GM19452 (cell line): ENCODE results near the gene MAPK1.
"Not testable (repeated sequence)": the region's sequence is repeated elsewhere in the genome, so short reads cannot be mapped to it uniquely, and the experiment has no call there.

Experiments
- ATAC-seq: cut with Tn5 transposase; IDR thresholded peaks from one replicate; pipeline ENCODE4 v1.9.1; 2021; ENCODE audit not compliant: unreplicated experiment

MAPK1 gene

GRCh38 chr22:21793716-21794115 lies 73.7 kb downstream of the MAPK1 start:
- ATAC-seq, result not testable (repeated sequence)

DNA sequence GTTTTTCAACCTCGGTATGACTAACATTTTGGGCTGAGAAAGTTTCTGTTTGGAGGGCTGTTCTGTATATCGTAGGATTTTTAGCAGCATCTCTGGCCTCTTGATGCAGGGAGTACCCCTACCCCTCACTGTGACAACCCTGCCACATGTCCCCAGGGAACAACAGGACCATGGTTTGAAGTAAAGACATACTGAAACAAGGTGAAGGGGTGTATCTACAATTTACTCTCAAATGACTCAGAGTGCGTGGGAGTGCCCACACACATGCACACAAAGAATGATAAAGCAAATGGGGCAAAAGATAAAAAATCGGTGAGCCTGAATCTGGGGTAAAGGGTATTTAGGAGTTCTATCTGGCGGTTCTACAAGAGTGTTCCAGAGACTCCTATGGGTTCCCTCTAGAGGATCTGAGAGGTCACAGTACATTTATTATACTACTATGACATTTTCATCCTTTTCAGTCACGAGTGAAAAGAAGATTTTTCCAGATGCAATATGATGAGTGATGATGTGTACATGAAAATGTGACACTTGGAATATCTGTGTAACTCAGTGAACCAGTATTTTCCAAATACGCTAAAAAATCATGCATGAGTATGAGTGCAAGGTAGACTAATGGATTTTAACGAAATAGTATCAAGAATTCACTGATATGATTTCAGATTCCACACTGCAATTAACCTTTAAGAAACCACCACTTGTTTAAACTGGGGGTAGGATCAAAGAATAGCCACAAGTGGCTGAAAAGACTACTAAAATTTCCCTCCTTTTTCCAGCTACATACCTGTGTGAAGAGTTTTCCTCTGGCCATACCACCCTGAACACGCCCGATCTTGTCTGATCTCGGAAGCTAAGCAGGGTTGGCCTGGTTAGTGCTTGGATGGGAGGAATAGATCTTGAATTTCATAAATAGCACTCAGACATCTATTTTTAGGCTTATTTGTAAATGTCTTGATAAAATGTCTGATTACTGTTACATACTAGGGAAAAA lies 75.5 kb downstream of the MAPK1 start:
- ATAC-seq, result no peak

DNA sequence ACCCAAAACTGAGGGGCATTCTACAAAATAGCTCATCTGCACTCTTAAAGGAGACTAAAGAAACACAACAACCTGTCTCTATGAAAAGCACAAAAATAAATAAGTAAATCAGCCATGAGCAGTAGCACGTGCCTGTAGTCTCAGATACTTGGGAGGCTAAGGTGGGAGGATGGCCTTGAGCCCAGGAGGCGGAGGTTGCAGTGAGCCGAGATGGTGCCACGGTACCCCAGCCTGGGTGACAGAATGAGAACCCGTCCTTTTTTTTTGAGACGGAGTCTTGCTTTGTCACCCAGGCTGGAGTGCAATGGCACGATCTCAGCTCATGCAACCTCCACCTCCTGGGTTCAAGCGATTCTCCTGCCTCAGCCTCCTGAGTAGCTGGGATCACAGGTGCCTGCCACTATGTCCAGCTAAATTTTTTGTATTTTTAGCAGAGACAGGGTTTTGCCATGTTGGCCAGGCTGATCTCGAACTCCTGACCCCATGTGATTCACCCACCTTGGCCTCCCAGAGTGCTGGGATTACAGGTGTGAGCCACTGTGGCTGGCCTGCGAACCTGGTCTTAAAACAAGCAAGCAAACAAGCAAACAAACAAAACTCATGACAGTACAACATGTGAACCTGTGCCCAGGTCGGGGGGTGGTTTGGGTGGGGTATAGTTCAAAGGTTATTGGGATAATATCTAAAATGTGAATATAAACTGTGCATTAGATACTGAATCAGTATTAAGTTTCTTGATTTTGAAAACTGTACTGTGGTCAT lies 76.4 kb downstream of the MAPK1 start:
- not testable (repeated sequence) for ATAC-seq

DNA sequence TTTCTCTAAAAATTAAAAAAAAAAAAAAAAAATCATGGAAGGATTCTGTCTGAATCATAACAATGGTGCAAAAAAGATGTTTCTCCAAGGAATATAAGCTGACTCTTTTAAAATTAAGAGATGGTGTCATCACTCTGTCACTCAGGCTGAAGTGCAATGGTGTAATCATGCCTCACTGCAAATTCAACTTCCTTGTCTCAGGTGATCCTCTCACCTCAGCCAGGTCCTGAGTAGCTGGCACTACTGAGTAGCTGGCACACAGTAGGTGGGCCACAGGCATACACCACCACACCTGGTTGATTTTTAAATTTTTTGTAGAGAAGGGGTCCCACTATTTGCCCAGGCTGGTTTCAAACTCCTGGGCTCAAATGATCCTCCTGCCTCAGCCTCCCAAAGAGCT lies 77.1 kb downstream of the MAPK1 start:
- ATAC-seq, result no peak

DNA sequence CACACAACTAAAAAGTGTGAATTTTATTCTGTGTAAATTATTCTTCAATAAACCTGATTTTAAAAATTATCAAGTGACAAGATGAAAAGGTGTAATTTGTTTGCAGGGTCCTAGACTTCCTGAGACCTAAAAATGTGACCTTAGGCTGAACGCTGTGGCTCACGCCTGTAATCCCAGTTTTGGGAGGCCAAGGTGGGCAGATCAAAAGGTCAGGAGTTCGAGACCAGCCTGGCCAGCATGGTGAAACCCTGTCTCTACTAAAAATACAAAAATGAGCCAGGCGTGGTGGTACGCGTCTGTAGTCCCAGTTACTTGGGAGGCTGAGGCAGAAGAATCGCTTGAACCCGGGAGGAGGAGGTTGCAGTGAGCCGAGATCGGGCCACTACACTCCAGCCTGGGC lies 79.9 kb downstream of the MAPK1 start:
- not testable (repeated sequence) for ATAC-seq

- ATAC-seq, result no peak
Measured at GRCh38 chr22:21780259-21780658, 87.2 kb downstream of the MAPK1 start.

DNA sequence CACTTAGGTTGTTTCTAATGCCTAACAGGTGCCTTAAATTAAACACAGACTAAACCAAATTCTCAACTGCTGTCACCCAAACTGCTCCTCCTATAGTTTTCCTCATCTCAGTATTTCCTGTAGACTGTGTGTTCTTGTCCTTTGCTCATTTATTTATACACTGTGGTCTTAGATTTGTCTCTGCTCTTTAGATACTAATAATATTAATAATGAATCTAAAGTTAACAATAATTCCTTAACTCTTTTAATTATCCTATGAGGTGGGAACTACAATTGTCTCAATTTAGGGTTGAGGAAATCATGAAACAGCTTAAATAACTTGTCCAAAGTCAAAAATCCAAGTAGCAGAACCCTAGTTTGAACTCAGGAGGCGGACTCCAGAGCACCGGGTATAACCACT lies 88.0 kb downstream of the MAPK1 start:
- ATAC-seq, result no peak

DNA sequence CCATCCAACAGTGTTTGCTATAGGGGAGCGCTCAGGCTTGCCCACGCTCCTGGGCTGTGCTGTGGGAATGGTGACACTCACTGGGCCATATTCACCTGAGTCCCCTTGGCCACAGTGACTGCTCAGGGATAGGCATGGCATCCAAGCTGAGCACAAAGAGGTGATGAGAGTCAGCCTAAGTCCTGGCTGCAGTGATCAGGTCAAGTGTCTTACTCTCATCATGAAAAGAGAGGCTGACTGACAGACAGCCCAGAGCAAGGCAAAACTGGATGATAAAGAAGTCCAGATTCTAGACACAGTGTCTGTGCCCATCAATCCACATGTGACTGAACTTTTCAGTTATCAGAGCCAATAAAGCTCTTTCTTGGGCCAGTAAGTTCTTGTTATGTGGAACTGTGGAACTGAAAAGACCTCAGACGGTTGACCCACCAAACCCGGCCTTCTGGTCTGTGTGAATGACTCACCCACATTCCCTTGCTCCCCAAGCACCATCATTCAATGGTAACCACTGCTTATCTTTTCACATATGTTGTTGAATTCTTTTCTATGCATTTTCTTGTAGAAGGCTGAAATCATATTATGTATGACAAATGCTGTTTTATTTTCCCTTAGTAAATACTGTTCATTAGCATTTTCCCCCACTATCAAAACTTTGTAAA lies 88.6 kb downstream of the MAPK1 start:
- no peak for ATAC-seq

DNA sequence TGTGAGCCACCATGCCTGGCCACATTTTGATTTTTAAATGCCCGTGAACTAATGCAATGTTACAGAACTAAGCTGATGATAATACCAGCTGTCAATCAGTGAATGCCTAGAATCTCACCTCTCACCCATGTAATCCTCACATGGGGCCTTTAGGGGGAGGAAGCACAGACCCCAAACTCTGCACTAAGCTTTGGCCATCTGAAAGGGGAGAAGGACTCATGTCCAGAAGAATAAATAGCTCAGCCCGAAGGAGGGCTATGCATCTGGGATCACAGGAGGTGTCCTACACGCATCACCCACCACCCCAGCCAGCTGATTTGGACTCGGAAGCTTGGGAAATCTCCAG lies 95.8 kb downstream of the MAPK1 start:
- no peak for ATAC-seq

- ATAC-seq, result no peak
Measured at GRCh38 chr22:21768435-21768834, 99.0 kb downstream of the MAPK1 start.

GRCh38 chr22:21766691-21767462 lies 100.6 kb downstream of the MAPK1 start:
- ATAC-seq, result peak; percentile 77

GRCh38 chr22:21765909-21766529 lies 101.4 kb downstream of the MAPK1 start:
- ATAC-seq, result no peak

- no peak for ATAC-seq
Measured at GRCh38 chr22:21764038-21764804, 103.2 kb downstream of the MAPK1 start.

DNA sequence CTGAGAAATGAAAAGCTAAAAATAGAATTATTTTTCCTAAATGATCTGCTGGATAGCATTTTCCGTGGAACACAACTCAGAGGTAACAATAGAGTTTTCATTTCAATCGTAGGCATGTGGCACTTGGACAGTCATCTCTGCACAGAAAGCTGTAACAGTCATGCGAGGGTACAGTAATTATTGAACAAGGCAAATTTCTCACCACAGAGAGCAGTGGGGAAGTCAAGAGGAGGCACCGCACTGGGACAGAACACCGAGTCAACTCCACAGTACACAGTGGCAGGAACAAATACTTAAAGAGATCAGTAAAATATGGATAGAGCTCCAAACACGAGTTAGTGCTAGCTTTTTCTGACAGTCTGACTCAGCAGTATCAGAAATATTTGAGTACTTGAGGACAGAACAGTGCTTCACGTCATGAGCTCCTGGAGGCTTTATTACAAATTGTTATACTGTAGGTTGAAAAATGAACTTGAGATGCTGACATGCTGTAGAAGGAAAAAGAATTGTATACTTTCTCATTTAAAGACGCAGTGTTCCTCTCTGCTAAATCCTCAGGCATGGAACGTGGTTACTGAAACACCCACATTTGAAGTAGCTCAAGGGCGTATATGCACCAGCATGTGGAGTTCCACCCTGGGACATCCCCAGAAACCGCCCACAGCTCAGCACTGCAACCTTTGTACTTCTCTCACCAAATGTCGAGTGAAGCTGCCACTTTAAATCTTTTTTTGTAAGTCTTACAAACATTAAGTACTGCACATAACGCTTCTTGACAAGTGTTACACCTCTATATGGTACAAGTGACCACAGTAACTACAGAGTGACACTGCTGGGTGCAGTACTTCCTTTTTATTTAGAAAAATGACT lies 104.5 kb downstream of the MAPK1 start:
- no peak for ATAC-seq

- no peak for ATAC-seq
Measured at GRCh38 chr22:21761994-21762680, 105.3 kb downstream of the MAPK1 start.

DNA sequence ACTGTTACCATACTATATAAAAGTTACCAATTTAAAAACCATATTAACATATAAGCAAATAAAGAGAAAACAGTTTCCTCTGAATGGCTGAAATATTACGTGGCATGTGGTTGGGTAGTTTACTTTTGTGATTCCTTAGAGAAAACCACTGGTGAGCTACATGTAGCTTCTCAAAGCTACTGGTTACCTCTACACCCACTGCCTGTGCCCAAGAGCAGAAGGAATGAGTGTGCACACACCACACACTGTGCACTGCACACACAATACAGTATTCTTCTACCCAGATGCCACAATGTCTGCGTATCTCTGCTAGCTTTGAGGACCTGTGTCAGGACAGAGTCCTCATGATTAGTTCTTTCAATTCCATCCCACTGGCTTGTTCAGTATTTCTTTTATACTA lies 106.4 kb downstream of the MAPK1 start:
- no peak for ATAC-seq

DNA sequence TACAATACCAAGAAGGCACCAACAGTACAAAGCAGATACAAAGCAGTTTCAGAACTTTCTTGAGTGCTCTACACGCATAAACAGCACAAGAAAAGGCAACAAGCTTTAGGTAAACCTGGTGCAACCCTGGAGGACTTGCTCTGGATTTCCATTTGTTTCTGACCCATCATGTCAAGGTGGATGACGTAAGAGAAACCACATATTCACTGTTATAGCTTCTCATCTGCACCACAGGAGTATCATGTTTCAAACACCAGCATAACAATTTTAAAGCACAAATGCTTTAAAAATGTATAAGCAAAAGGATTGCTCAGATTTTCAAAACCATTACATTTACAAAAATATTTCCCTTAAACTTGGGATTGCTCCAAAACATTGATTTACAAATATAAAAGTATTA lies 106.8 kb downstream of the MAPK1 start:
- no peak for ATAC-seq
